Panc1 (cell line): Measurements from ENCODE around the gene NPC1L1. TPM values are rescaled to one million over a fixed set of nuclear protein-coding genes. Genes with fewer than 3 reads are reported as not detected.

Experiments
- ATAC-seq: fragments of 200-7000 bp; cut with Tn5 transposase; 2 replicates; pipeline ENCODE4 v1.9.1; 2020; ENCODE audit warnings: mild to moderate bottlenecking, moderate library complexity
- BruUV-seq: library from RNA; stranded (reverse); fragments of 400-500 nt; replicated peaks from 2 replicates; lab custom pipeline; 2021; lab: Mats Ljungman, UMichigan
- CTCF ChIA-PET: fragments of 300-600 bp; sonication (Branson Sonifier 250); formaldehyde crosslinking; loops from one replicate; lab custom pipeline; 2022; ENCODE audit warnings: antibody characterized with exemption; lab: Charles Lee
- POLR2A ChIA-PET: fragments of 300-600 bp; sonication (Branson Sonifier 250); formaldehyde crosslinking; loops from one replicate; lab custom pipeline; 2022; ENCODE audit warnings: antibody characterized with exemption; lab: Charles Lee
- DNase-seq: peaks from one replicate; pipeline ENCODE4 v3.0.0-alpha.2; 2010; ENCODE audit warnings: low read depth, low spot score
- H3K27ac ChIP-seq: 2 replicates; pipeline ENCODE4 v1.5.1; 2011; ENCODE audit warnings: mild to moderate bottlenecking, low read length, inconsistent platforms
- H3K27me3 ChIP-seq: fragments of 200-500 bp; sonication (Bioruptor generic); 2 replicates; pipeline ENCODE4 v1.6.0; 2014; ENCODE audit warnings: low read length, inconsistent platforms; ENCODE audit not compliant: control insufficient read depth, insufficient read depth
- H3K36me3 ChIP-seq: fragments of 200-500 bp; sonication (Bioruptor generic); 2 replicates; pipeline ENCODE4 v1.5.1; 2014; ENCODE audit warnings: inconsistent platforms, mild to moderate bottlenecking, low read length, moderate library complexity; ENCODE audit not compliant: control insufficient read depth, insufficient read depth
- H3K4me1 ChIP-seq: 2 replicates; pipeline ENCODE4 v1.5.1; 2011; ENCODE audit warnings: inconsistent platforms, mild to moderate bottlenecking, low read length, moderate library complexity; ENCODE audit not compliant: control insufficient read depth, insufficient read depth
- H3K4me3 ChIP-seq, 2 experiments: 2 replicates each; pipeline ENCODE4 v1.5.1; 2011 to 2012; ENCODE audit warnings: low read depth in 2 of 2, low read length in 2 of 2, mild to moderate bottlenecking in 2 of 2, inconsistent platforms in 1 of 2, moderate library complexity in 1 of 2
- H3K9me3 ChIP-seq: fragments of 200-500 bp; sonication (Bioruptor generic); 2 replicates; pipeline ENCODE4 v1.5.1; 2014; ENCODE audit warnings: low read depth, mild to moderate bottlenecking, inconsistent platforms, low read length, moderate library complexity; ENCODE audit not compliant: control insufficient read depth, insufficient read depth
- POLR2AphosphoS5 ChIP-seq: IDR thresholded peaks from 2 replicates; pipeline ENCODE4 v1.6.1; 2012; ENCODE audit warnings: mild to moderate bottlenecking, low read depth, low read length, moderate library complexity
- SIN3A ChIP-seq: IDR thresholded peaks from 2 replicates; pipeline ENCODE4 v1.6.1; 2012; ENCODE audit warnings: low read depth, mild to moderate bottlenecking, low read length, moderate library complexity, borderline replicate concordance; ENCODE audit not compliant: insufficient read depth
- TCF7L2 ChIP-seq: IDR thresholded peaks from 2 replicates; pipeline ENCODE4 v1.6.1; 2011; ENCODE audit warnings: mild to moderate bottlenecking, low read depth, low read length, inconsistent platforms
- in situ Hi-C: cut with HindIII; loops from 2 replicates; pipeline ENCODE4 v1.10.0; 2016; ENCODE audit warnings: low sequenced_read_pairs, low pct_unique_long_range_greater_than_20kb
- intact Hi-C: fragments of 100-400 bp; cut with micrococcal nuclease; formaldehyde crosslinking; loops from one replicate; pipeline ENCODE4 v1.10.0; 2022; ENCODE audit not compliant: unreplicated experiment
- total RNA-seq: library from RNA; stranded (reverse); gene quantifications from one replicate; pipeline ENCODE4 v1.2.1, GENCODE V29; 2021; ENCODE audit not compliant: unreplicated experiment
- TF ChIP-seq, protein P1 (sequence below): fragments of 450-650 bp; IDR thresholded peaks from 2 replicates; pipeline ENCODE4 v1.5.1; 2017; ENCODE audit warnings: mild to moderate bottlenecking
- TF ChIP-seq, protein P2 (sequence below), 2 experiments: IDR thresholded peaks; 2 replicates each; pipeline ENCODE4 v1.6.1; 2011 to 2012; ENCODE audit warnings: low read depth in 2 of 2, control low read depth in 1 of 2, low read length in 1 of 2, mild to moderate bottlenecking in 1 of 2, moderate library complexity in 1 of 2; ENCODE audit not compliant: insufficient read depth in 1 of 2

The NPC1L1 gene
- total RNA-seq, 1 experiment from 2014 or later, result not detected

GRCh38 chr7:44519546-44519945, 21.6 kb downstream of the NPC1L1 start:
- CTCF ChIA-PET, result interaction anchor here (0.7 kb wide), 1 partner anchor 16 kb away, joined by 3 read pairs; no protein-coding TSS in a partner anchor

GRCh38 chr7:44518761-44519160, 22.4 kb downstream of the NPC1L1 start:
- DNase-seq, result no peak
- Histone ChIP-seq H3K27ac (no peak overlapping the region), H3K4me1 (no peaks in the 10 kb centered on the region), H3K27me3 (no peaks in the 10 kb centered on the region), H3K4me3 (no peak overlapping the region), H3K36me3 (no peaks in the 10 kb centered on the region), H3K9me3 (no peaks in the 10 kb centered on the region)
- POLR2A ChIA-PET, result interaction anchor here (0.6 kb wide), 1 partner anchor 17 kb away, joined by 5 read pairs; no protein-coding TSS in a partner anchor
- BruUV-seq, result no TSS peak
- TF ChIP-seq POLR2AphosphoS5 (no peak), SIN3A (no peak), TCF7L2 (no peak)
- TF ChIP-seq, protein P1, sequence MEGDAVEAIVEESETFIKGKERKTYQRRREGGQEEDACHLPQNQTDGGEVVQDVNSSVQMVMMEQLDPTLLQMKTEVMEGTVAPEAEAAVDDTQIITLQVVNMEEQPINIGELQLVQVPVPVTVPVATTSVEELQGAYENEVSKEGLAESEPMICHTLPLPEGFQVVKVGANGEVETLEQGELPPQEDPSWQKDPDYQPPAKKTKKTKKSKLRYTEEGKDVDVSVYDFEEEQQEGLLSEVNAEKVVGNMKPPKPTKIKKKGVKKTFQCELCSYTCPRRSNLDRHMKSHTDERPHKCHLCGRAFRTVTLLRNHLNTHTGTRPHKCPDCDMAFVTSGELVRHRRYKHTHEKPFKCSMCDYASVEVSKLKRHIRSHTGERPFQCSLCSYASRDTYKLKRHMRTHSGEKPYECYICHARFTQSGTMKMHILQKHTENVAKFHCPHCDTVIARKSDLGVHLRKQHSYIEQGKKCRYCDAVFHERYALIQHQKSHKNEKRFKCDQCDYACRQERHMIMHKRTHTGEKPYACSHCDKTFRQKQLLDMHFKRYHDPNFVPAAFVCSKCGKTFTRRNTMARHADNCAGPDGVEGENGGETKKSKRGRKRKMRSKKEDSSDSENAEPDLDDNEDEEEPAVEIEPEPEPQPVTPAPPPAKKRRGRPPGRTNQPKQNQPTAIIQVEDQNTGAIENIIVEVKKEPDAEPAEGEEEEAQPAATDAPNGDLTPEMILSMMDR, result no peak
- ATAC-seq, result no peak
- intact Hi-C loops, result no loop called here
- CTCF ChIA-PET, result no interaction called here
- in situ Hi-C loops, result no loop called here

More at GRCh38 chr7:44519546-44519945, 21.6 kb downstream of the NPC1L1 start:
- Histone ChIP-seq H3K4me1 (no peaks in the 10 kb centered on the region), H3K9me3 (no peaks in the 10 kb centered on the region), H3K27ac (no peak overlapping the region), H3K27me3 (no peaks in the 10 kb centered on the region), H3K4me3 (no peak overlapping the region), H3K36me3 (no peaks in the 10 kb centered on the region)
- DNase-seq (no peak), ATAC-seq (no peak)
- no TSS peak for BruUV-seq
- TF ChIP-seq, protein P2, sequence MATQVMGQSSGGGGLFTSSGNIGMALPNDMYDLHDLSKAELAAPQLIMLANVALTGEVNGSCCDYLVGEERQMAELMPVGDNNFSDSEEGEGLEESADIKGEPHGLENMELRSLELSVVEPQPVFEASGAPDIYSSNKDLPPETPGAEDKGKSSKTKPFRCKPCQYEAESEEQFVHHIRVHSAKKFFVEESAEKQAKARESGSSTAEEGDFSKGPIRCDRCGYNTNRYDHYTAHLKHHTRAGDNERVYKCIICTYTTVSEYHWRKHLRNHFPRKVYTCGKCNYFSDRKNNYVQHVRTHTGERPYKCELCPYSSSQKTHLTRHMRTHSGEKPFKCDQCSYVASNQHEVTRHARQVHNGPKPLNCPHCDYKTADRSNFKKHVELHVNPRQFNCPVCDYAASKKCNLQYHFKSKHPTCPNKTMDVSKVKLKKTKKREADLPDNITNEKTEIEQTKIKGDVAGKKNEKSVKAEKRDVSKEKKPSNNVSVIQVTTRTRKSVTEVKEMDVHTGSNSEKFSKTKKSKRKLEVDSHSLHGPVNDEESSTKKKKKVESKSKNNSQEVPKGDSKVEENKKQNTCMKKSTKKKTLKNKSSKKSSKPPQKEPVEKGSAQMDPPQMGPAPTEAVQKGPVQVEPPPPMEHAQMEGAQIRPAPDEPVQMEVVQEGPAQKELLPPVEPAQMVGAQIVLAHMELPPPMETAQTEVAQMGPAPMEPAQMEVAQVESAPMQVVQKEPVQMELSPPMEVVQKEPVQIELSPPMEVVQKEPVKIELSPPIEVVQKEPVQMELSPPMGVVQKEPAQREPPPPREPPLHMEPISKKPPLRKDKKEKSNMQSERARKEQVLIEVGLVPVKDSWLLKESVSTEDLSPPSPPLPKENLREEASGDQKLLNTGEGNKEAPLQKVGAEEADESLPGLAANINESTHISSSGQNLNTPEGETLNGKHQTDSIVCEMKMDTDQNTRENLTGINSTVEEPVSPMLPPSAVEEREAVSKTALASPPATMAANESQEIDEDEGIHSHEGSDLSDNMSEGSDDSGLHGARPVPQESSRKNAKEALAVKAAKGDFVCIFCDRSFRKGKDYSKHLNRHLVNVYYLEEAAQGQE (IDR thresholded peaks at IDR 0.05; ENCODE audit: insufficient read depth in 1 of 2, low read depth in 2 of 2, low read length in 1 of 2), result no peak
- TF ChIP-seq POLR2AphosphoS5 (no peak), TCF7L2 (no peak), SIN3A (no peak)
- TF ChIP-seq, protein P1, result no peak
- POLR2A ChIA-PET, result interaction anchor here (0.6 kb wide), 1 partner anchor 16 kb away, joined by 5 read pairs; no protein-coding TSS in a partner anchor
- intact Hi-C loops, result no loop called here
- in situ Hi-C loops, result no loop called here
